ENCODE measurements around the gene NEO1.

GRCh38 chr15:73165435-73165834, 113.2 kb downstream of the NEO1 start:
- TF ChIP-seq, protein P1, sequence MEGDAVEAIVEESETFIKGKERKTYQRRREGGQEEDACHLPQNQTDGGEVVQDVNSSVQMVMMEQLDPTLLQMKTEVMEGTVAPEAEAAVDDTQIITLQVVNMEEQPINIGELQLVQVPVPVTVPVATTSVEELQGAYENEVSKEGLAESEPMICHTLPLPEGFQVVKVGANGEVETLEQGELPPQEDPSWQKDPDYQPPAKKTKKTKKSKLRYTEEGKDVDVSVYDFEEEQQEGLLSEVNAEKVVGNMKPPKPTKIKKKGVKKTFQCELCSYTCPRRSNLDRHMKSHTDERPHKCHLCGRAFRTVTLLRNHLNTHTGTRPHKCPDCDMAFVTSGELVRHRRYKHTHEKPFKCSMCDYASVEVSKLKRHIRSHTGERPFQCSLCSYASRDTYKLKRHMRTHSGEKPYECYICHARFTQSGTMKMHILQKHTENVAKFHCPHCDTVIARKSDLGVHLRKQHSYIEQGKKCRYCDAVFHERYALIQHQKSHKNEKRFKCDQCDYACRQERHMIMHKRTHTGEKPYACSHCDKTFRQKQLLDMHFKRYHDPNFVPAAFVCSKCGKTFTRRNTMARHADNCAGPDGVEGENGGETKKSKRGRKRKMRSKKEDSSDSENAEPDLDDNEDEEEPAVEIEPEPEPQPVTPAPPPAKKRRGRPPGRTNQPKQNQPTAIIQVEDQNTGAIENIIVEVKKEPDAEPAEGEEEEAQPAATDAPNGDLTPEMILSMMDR (IDR thresholded peaks at IDR 0.05; ENCODE audit: insufficient read depth, low read depth, low read length): no peak
- TF ChIP-seq EZH2 (IDR thresholded peaks at IDR 0.05; ENCODE audit: insufficient read depth, low read length): no peak
